Endometrial microvascular endothelial cells (primary cell): ENCODE data around the gene ANTXR2. TPM values are rescaled to one million over a fixed set of nuclear protein-coding genes. Genes with fewer than 3 reads are reported as not detected.

Source experiments
- in situ Hi-C: cut with HindIII; loops from 2 replicates; pipeline ENCODE4 v1.10.0; 2017; ENCODE audit warnings: low sequenced_read_pairs, low pct_unique_long_range_greater_than_20kb; ENCODE audit errors: inconsistent ontology term
- total RNA-seq: library from RNA; depleted of rRNA; stranded (reverse); fragments of >200 nt; gene quantifications from one replicate; pipeline ENCODE4 v1.2.3, GENCODE V29; 2015; ENCODE audit errors: inconsistent ontology term

ANTXR2 gene
- total RNA-seq, 1 donor from 2014 or later, result 28.5 TPM

DNA sequence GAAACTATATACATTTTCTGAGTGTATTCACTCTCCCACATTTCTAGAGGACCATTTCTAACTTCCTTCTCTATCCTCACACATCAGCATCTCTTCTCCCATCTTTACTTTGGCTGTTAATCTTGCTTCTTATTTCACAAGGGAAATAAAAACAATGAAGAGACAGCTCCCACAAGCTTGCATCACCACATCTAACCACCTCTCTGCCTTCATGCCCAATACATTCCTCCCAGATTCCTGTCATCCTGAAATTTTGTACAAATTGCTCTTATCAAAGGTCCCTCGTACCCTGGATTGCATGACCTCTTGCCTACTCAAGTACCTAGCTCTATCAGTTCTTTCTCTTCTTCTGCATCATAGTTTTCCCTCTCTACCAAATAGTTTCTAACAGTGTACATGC is 215.2 kb downstream of the ANTXR2 start:
- in situ Hi-C loops, result no loop called here

- in situ Hi-C loops, result no loop called here
Observed at GRCh38 chr4:79856196-79856595, 216.8 kb downstream of the ANTXR2 start.

- in situ Hi-C loops, result no loop called here
Observed at GRCh38 chr4:79854856-79855502, 218.1 kb downstream of the ANTXR2 start.

GRCh38 chr4:79852305-79852730 is 220.7 kb downstream of the ANTXR2 start:
- in situ Hi-C loops, result no loop called here

- in situ Hi-C loops, result no loop called here
Observed at GRCh38 chr4:79851625-79852304, 221.3 kb downstream of the ANTXR2 start.

Other genes with a start within 250 kb of the ANTXR2 start
- not detected for gene PRDM8, start 124.3 kb upstream of the ANTXR2 start, total RNA-seq
- 1.6 TPM for gene FGF5, start 193.4 kb upstream of the ANTXR2 start, total RNA-seq